Activated CD4-positive, alpha-beta T cell treated with anti-CD3 and anti-CD28 coated beads, Interleukin-10, Interleukin-2, amounts not matched to agents 100 ng/mL and 50 ng/mL, durations not matched to agents 16 hours and 8 hours (primary cell): ENCODE measurements around the gene KHDRBS2.
"Not testable (repeated sequence)": the region's sequence is repeated elsewhere in the genome, so short reads cannot be mapped to it uniquely, and the experiment has no call there.

Experiments
- DNase-seq: peaks from one replicate; pipeline ENCODE4 v3.0.0-alpha.2; 2020

The KHDRBS2 gene

GRCh38 chr6:61835237-61835636 lies 450.8 kb downstream of the KHDRBS2 start:
- no peak for DNase-seq

DNA sequence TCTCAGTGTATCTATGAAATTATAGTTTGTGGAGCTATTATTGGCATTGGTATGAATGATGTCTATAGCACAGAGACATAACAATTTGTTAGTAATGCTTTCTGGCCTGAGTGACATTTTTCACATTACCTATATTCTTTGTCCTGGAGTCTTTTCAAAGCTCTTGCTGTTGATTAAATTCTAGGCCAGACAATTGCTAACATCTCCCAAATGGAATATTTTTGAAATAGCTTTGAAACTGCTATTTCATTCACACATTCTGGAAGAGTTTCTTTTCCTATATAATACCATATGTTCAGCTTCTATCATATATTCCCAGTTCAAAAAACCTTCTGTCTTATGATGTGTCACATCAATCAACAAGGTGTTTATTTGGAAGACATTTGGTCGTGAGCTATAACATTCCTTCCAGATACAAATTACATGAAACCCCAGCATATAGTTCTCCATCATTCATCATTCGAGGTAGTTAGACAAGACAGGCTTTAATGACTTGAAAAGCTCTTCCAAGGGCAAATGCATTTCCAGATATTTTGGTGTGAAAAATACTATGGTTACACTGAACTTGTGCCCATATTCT lies 452.8 kb downstream of the KHDRBS2 start:
- no peak for DNase-seq

- no peak for DNase-seq
Measured at GRCh38 chr6:61817716-61818115, 468.3 kb downstream of the KHDRBS2 start.

GRCh38 chr6:61810047-61810446 lies 476.0 kb downstream of the KHDRBS2 start:
- DNase-seq = no peak

DNA sequence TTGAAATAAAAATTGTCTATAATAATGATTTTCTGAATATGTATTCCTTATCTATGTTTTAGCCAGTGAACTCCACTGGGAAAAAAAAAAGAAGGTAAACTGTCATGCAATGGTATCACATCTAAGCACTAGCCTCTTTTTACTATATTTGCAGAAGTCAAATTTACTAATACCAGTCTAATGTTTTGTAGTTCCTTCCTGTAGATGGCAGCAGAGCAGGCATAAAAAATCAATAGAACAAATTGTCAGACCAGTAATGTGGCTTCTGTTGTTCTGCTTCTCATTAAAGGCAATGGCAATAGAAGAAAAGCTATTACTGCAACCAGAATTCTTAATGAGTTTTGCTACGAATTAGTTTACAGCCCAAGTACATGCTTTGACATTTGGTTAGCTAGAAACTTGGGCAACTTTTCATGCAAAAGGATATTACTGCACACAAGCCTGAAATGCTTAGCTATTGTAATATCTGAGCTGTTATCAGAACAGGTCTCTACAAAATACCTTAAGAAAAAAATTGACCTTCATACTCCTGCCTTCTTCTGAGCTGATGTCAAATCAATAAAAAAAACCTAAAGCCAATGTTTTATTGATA lies 476.9 kb downstream of the KHDRBS2 start:
- peak; percentile 2 for DNase-seq

GRCh38 chr6:61787998-61788397 lies 498.0 kb downstream of the KHDRBS2 start:
- DNase-seq = no peak

- DNase-seq = not testable (repeated sequence)
Measured at GRCh38 chr6:61769446-61769845, 516.6 kb downstream of the KHDRBS2 start.

- no peak for DNase-seq
Measured at GRCh38 chr6:61755739-61756138, 530.3 kb downstream of the KHDRBS2 start.

GRCh38 chr6:61751986-61752385 lies 534.0 kb downstream of the KHDRBS2 start:
- DNase-seq = no peak

DNA sequence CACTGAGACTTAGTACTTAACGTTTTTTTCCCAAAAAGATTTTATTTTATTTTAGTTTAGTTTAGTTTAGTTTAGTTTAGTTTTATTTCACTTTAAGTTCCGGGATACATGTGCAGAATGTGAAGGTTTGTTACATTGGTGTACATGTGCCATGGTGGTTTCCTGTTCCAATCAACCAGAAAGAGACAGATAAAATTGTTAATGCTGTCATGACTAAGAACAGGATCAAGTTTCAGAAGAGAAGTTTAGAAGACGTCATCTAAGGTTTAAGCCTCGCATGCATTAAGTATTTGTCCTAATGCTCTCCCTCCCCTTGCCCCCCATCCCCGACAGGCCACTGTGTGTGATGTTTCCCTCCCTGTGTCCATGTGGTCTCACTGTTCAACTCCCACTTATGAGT lies 540.0 kb downstream of the KHDRBS2 start:
- no peak for DNase-seq

GRCh38 chr6:61711849-61712248 lies 574.2 kb downstream of the KHDRBS2 start:
- no peak for DNase-seq

GRCh38 chr6:61688165-61688564 lies 597.9 kb downstream of the KHDRBS2 start:
- DNase-seq = no peak

- no peak for DNase-seq
Measured at GRCh38 chr6:61682562-61682961, 603.5 kb downstream of the KHDRBS2 start.

DNA sequence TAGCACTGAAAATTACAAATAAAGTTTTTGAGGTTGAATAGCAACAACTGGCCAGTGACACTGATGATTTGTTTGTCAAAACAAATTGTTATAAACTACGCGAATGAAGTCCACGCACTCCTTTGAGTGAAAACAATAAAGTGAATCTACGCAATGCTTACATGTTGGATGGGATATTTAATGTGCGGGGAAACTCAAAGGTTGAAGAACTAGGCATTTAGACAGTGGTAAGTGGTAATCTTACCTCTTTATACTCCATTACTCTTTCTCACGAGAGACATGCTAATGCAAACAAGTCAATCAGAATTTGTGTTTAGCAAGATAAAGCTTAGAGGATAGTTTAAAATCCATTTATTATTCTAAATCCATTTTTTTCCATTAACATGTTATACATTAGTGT lies 606.4 kb downstream of the KHDRBS2 start:
- no peak for DNase-seq

DNA sequence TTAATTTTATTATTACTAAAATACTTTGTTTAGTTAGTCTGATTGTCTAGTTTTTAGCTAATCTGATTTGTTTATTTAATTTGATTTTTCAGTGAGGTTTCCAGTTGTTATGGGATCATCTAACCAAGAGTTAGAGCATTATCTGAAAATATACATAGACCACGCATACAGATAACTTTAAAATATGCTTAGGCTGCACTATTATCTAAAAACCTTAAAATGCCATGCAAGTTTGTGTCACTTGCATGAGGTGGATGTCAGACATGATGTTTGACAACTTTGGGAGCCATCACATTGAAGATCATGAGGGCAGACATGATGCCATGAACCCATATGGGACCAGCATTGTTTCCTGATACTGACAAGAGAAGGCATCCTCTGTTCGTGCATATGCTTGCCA lies 610.3 kb downstream of the KHDRBS2 start:
- no peak for DNase-seq

- no peak for DNase-seq
Measured at GRCh38 chr6:61649845-61650244, 636.2 kb downstream of the KHDRBS2 start.

- no peak for DNase-seq
Measured at GRCh38 chr6:61640463-61640862, 645.6 kb downstream of the KHDRBS2 start.
